Prostate gland (tissue), 2 donors: Measurements from ENCODE around the gene SMIM38. TPM values are rescaled to one million over a fixed set of nuclear protein-coding genes. Genes with fewer than 3 reads are reported as not detected.

Experiments
- DNase-seq: peaks from one replicate; pipeline ENCODE4 v3.0.0-alpha.2; 2019; ENCODE audit warnings: low spot score
- H3K27ac ChIP-seq, 2 donors: fragments of 200-600 bp; sonication (generic); 2 replicates each; pipeline ENCODE4 v1.5.1; 2017 to 2019
- H3K27me3 ChIP-seq: fragments of 200-600 bp; sonication (generic); replicated peaks from 2 replicates; pipeline ENCODE4 v1.5.1; 2019; ENCODE audit not compliant: insufficient read depth
- H3K36me3 ChIP-seq, 2 donors: fragments of 200-600 bp; sonication (generic); 1 replicate in 1 of 2; 2 replicates in 1 of 2; pipeline versions ENCODE4 v1.5.1 to v1.8.1; 2017 to 2019
- H3K4me1 ChIP-seq: fragments of 200-600 bp; sonication (generic); replicated peaks from 2 replicates; pipeline ENCODE4 v1.5.1; 2019
- H3K4me3 ChIP-seq, 2 donors: fragments of 200-600 bp; sonication (generic); 2 replicates each; pipeline ENCODE4 v1.5.1; 2017 to 2019
- H3K9me3 ChIP-seq: fragments of 200-600 bp; sonication (generic); 2 replicates; pipeline ENCODE4 v1.5.1; 2017
- CTCF ChIP-seq, 4 experiments: fragments of 200-600 bp in 2 of 4; fragments of 450-650 bp in 2 of 4; sonication (generic) in 2 of 4; IDR thresholded peaks; 1 replicate in 3 of 4; 2 replicates in 1 of 4; pipeline ENCODE4 v1.5.1; 2016 to 2019; ENCODE audit warnings: antibody characterized with exemption in 4 of 4, mild to moderate bottlenecking in 2 of 4, moderate library complexity in 2 of 4
- POLR2A ChIP-seq: fragments of 450-650 bp; IDR thresholded peaks from one replicate; pipeline ENCODE4 v1.6.1; 2016; ENCODE audit warnings: antibody characterized with exemption, mild to moderate bottlenecking
- POLR2AphosphoS5 ChIP-seq: sonication (generic); formaldehyde crosslinking; IDR thresholded peaks from one replicate; pipeline ENCODE4 v1.6.1; 2017; ENCODE audit warnings: antibody characterized with exemption
- WGBS: methylation state at CpG from one replicate; pipeline ENCODE4 v1.1.5; 2018; 5-methylcytosine and 5-hydroxymethylcytosine counted together
- intact Hi-C: fragments of 100-400 bp; cut with DNase I; formaldehyde crosslinking; loops from one replicate; pipeline ENCODE4 v1.14.2; 2022
- total RNA-seq, 2 donors: library from RNA; depleted of rRNA; stranded (reverse); fragments of >200 nt; gene quantifications; one replicate each; pipeline ENCODE4 v1.1.0, GENCODE V29; 2016

Gene SMIM38
- total RNA-seq, 2 donors from 2014 or later = 2.8 to 3.9 TPM

- WGBS = 32% methylated on average over 26 of the region's 26 CpGs
- intact Hi-C loops = loop anchor here (5.0 kb wide), 1 partner anchor 515 kb away; the partner anchor contains the start of gene CCND1
Measured at GRCh38 chr11:69127081-69127850, 28.5 kb upstream of the SMIM38 start.

GRCh38 chr11:69127884-69128283 is 27.9 kb upstream of the SMIM38 start:
- no peak for DNase-seq
- no peaks in the 10 kb centered on the region for H3K27me3 ChIP-seq
- no peaks in the 10 kb centered on the region for H3K9me3 ChIP-seq
- no peak overlapping the region for H3K27ac ChIP-seq
- no peak overlapping the region for H3K4me3 ChIP-seq
- H3K36me3 ChIP-seq = no peaks in the 10 kb centered on the region
- TF ChIP-seq POLR2A (no peak), CTCF (IDR thresholded peaks at IDR 0.05) (no peak), POLR2AphosphoS5 (no peak)
- WGBS = 78% methylated on average over 1 of the region's 1 CpG
- intact Hi-C loops = loop anchor here (5.0 kb wide), 1 partner anchor 514 kb away; the partner anchor contains the start of gene CCND1
- H3K4me1 ChIP-seq = peaks cover 6% of the 10 kb centered on the region

More at GRCh38 chr11:69127081-69127850, 28.5 kb upstream of the SMIM38 start:
- H3K27ac ChIP-seq = no peak overlapping the region
- peaks cover 12% of the 10 kb centered on the region for H3K4me1 ChIP-seq
- H3K27me3 ChIP-seq = no peaks in the 10 kb centered on the region
- DNase-seq = no peak
- H3K9me3 ChIP-seq = no peaks in the 10 kb centered on the region
- no peak overlapping the region for H3K4me3 ChIP-seq
- TF ChIP-seq CTCF (IDR thresholded peaks at IDR 0.05) = no peak
- no peak for TF ChIP-seq POLR2AphosphoS5
- TF ChIP-seq POLR2A = no peak
- no peaks in the 10 kb centered on the region for H3K36me3 ChIP-seq

- intact Hi-C loops = loop anchor here (5.0 kb wide), 1 partner anchor 513 kb away; the partner anchor contains the start of gene CCND1
- Histone ChIP-seq H3K27ac (no peak overlapping the region), H3K27me3 (no peaks in the 10 kb centered on the region), H3K9me3 (no peaks in the 10 kb centered on the region), H3K4me3 (no peak overlapping the region), H3K36me3 (no peaks in the 10 kb centered on the region), H3K4me1 (no peaks in the 10 kb centered on the region)
- TF ChIP-seq CTCF (IDR thresholded peaks at IDR 0.05) = no peak
- WGBS = 95% methylated on average over 2 of the region's 2 CpGs
- DNase-seq = no peak
Measured at GRCh38 chr11:69129053-69129452, 26.7 kb upstream of the SMIM38 start.

- 96% methylated on average over 7 of the region's 7 CpGs for WGBS
- Histone ChIP-seq H3K36me3 (no peaks in the 10 kb centered on the region), H3K9me3 (no peaks in the 10 kb centered on the region), H3K4me1 (no peaks in the 10 kb centered on the region), H3K4me3 (no peak overlapping the region), H3K27ac (no peak overlapping the region), H3K27me3 (no peaks in the 10 kb centered on the region)
- TF ChIP-seq POLR2AphosphoS5 = no peak
- no peak for TF ChIP-seq POLR2A
- TF ChIP-seq CTCF (IDR thresholded peaks at IDR 0.05) = no peak
- intact Hi-C loops = loop anchor here (5.0 kb wide), 1 partner anchor 513 kb away; the partner anchor contains the start of gene CCND1
- no peak for DNase-seq
Measured at GRCh38 chr11:69129647-69130046, 26.1 kb upstream of the SMIM38 start.

GRCh38 chr11:69130654-69131053 is 25.1 kb upstream of the SMIM38 start:
- 64% methylated on average over 9 of the region's 9 CpGs for WGBS
- DNase-seq = no peak
- Histone ChIP-seq H3K9me3 (no peaks in the 10 kb centered on the region), H3K27ac (no peak overlapping the region), H3K4me3 (no peak overlapping the region), H3K4me1 (no peaks in the 10 kb centered on the region), H3K36me3 (no peaks in the 10 kb centered on the region), H3K27me3 (no peaks in the 10 kb centered on the region)
- TF ChIP-seq POLR2A = no peak
- TF ChIP-seq POLR2AphosphoS5 = no peak
- no peak for TF ChIP-seq CTCF (IDR thresholded peaks at IDR 0.05)
- intact Hi-C loops = no loop called here
